Skeletal muscle tissue (tissue), 4 donors: ENCODE data around the gene YLPM1. TPM values are rescaled to one million over a fixed set of nuclear protein-coding genes. Genes with fewer than 3 reads are reported as not detected.
"Not testable (repeated sequence)": the region's sequence is repeated elsewhere in the genome, so short reads cannot be mapped to it uniquely, and the experiment has no call there.

Experiments used
- H3K27ac ChIP-seq: one replicate; pipeline ENCODE4 v1.7.0; 2013; ENCODE audit warnings: mild to moderate bottlenecking, low read depth, low read length, inconsistent platforms
- H3K27me3 ChIP-seq, 3 donors: one replicate each; pipeline ENCODE4 v1.7.0; 2013; ENCODE audit warnings: low read length in 3 of 3; ENCODE audit not compliant: control insufficient read depth in 3 of 3, insufficient read depth in 3 of 3
- H3K36me3 ChIP-seq, 3 donors: one replicate each; pipeline ENCODE4 v1.7.0; 2013; ENCODE audit warnings: low read length in 3 of 3; ENCODE audit not compliant: control insufficient read depth in 3 of 3, insufficient read depth in 3 of 3
- H3K4me1 ChIP-seq, 3 donors: one replicate each; pipeline ENCODE4 v1.7.0; 2013; ENCODE audit warnings: low read length in 3 of 3, mild to moderate bottlenecking in 3 of 3; ENCODE audit not compliant: control insufficient read depth in 3 of 3, insufficient read depth in 3 of 3
- H3K4me3 ChIP-seq, 3 donors: one replicate each; pipeline ENCODE4 v1.7.0; 2013; ENCODE audit warnings: low read length in 3 of 3
- H3K9ac ChIP-seq, 3 donors: one replicate each; pipeline ENCODE4 v1.7.0; 2013; ENCODE audit warnings: low read length in 3 of 3, mild to moderate bottlenecking in 3 of 3, moderate library complexity in 2 of 3, low read depth in 1 of 3
- H3K9me3 ChIP-seq, 3 donors: one replicate each; pipeline ENCODE4 v1.7.0; 2013; ENCODE audit warnings: low read length in 3 of 3; ENCODE audit not compliant: control insufficient read depth in 3 of 3
- total RNA-seq: library from RNA; depleted of rRNA; stranded (reverse); fragments of >200 nt; gene quantifications from one replicate; pipeline ENCODE4 v1.2.3, GENCODE V29; 2014
- donor health status: Osteomylitis.

YLPM1 gene
- total RNA-seq, 1 donor from 2014 or later: 49.6 TPM

- Histone ChIP-seq H3K9me3 (no peaks in the 10 kb centered on the region), H3K27ac (no peak overlapping the region), H3K4me3 (no peak overlapping the region), H3K4me1 (no peaks in the 10 kb centered on the region), H3K36me3 (peaks cover 9 to 12% (median 12%) of the 10 kb centered on the region in 3 donors), H3K9ac (no peak overlapping the region), H3K27me3 (no peaks in the 10 kb centered on the region)
Observed at GRCh38 chr14:74739293-74740030, 23.7 kb upstream of the YLPM1 start.

GRCh38 chr14:74747237-74747636 lies 15.9 kb upstream of the YLPM1 start:
- no peak overlapping the region for H3K9ac ChIP-seq
- H3K4me1 ChIP-seq: no peaks in the 10 kb centered on the region
- H3K36me3 ChIP-seq: no peaks in the 10 kb centered on the region
- no peak overlapping the region for H3K27ac ChIP-seq
- no peak overlapping the region for H3K4me3 ChIP-seq
- H3K27me3 ChIP-seq: no peaks in the 10 kb centered on the region
- H3K9me3 ChIP-seq: no peaks in the 10 kb centered on the region

- Histone ChIP-seq H3K4me1 (no peaks in the 10 kb centered on the region), H3K9ac (no peak overlapping the region), H3K36me3 (no peaks in the 10 kb centered on the region), H3K27ac (no peak overlapping the region), H3K27me3 (no peaks in the 10 kb centered on the region), H3K4me3 (no peak overlapping the region), H3K9me3 (no peaks in the 10 kb centered on the region)
Observed at GRCh38 chr14:74754157-74754556, 9.0 kb upstream of the YLPM1 start.

DNA sequence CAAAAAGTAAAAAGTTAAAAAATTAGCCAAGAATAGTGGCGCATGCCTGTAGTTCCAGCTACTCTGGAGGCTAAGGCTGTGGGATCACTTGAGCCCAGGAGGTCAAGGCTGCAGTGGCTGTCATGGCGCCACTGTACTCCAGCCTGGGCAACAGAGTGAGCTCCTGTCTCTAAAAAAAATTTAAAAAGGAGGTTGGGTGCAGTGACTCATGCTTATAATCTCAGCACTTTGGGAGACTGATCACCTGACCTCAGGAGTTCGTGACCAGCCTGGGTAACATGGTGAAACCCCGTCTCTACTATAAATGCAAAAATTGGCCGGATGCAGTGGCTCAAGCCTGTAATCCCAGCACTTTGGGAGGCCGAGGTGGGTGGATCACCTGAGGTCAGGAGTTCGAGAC lies 8.2 kb upstream of the YLPM1 start:
- no peaks in the 10 kb centered on the region for H3K4me1 ChIP-seq
- H3K27ac ChIP-seq: no peak overlapping the region
- H3K27me3 ChIP-seq: no peaks in the 10 kb centered on the region
- H3K9ac ChIP-seq: no peak overlapping the region
- H3K9me3 ChIP-seq: no peaks in the 10 kb centered on the region
- H3K4me3 ChIP-seq: no peak overlapping the region
- H3K36me3 ChIP-seq: no peaks in the 10 kb centered on the region

GRCh38 chr14:74756326-74756725 lies 6.8 kb upstream of the YLPM1 start:
- Histone ChIP-seq H3K36me3 (no peaks in the 10 kb centered on the region), H3K27me3 (no peaks in the 10 kb centered on the region), H3K4me1 (no peaks in the 10 kb centered on the region), H3K9me3 (no peaks in the 10 kb centered on the region), H3K27ac (no peak overlapping the region), H3K9ac (no peak overlapping the region), H3K4me3 (no peak overlapping the region)

GRCh38 chr14:74758505-74758904 lies 4.6 kb upstream of the YLPM1 start:
- H3K4me3 ChIP-seq, H3K4me1 ChIP-seq, H3K36me3 ChIP-seq, H3K27ac ChIP-seq, H3K27me3 ChIP-seq, H3K9ac ChIP-seq, H3K9me3 ChIP-seq: not testable (repeated sequence)

GRCh38 chr14:74763803-74764531 lies 851 bp downstream of the YLPM1 start:
- Histone ChIP-seq H3K9ac (peak overlapping the region; percentile 88 to 96 (median 93)), H3K9me3 (no peaks in the 10 kb centered on the region), H3K4me1 (peaks cover 25 to 36% (median 27%) of the 10 kb centered on the region in 3 donors), H3K36me3 (peaks cover 0 to 3% (median 0%) of the 10 kb centered on the region in 3 donors), H3K27me3 (no peaks in the 10 kb centered on the region), H3K27ac (peak overlapping the region; percentile 90), H3K4me3 (peak overlapping the region; percentile 76 to 89 (median 86))

GRCh38 chr14:74765721-74766120 lies 2.6 kb downstream of the YLPM1 start:
- no peak overlapping the region for H3K27ac ChIP-seq
- H3K9ac ChIP-seq: peak overlapping the region; percentile 43 to 96 (median 93)
- H3K4me1 ChIP-seq: peaks cover 25 to 36% (median 27%) of the 10 kb centered on the region in 3 donors
- peaks cover 0 to 3% (median 0%) of the 10 kb centered on the region in 3 donors for H3K36me3 ChIP-seq
- no peaks in the 10 kb centered on the region for H3K9me3 ChIP-seq
- peak overlapping the region in 2 of 3 donors; percentile 41 to 76 for H3K4me3 ChIP-seq
- no peaks in the 10 kb centered on the region for H3K27me3 ChIP-seq

DNA sequence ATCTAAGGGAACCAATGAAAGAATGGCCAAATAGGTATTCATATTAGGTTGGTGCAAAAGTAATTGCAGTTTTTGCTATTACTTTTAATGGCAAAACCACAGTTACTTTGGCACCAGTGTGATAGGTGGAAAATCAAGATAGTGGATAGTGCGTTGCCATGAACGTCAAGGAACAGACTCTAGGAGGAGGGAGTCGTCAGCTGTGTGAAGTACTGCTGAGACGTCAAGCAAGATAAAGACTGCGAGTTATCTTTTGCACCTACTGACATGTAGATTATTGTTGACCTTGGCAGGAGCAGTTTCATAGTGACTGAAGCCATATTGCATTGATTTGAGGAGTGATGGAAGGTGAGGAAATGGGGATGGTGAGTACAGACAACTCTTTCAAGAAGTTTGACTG lies 8.3 kb downstream of the YLPM1 start:
- no peak overlapping the region for H3K9ac ChIP-seq
- H3K4me3 ChIP-seq: no peak overlapping the region
- H3K27me3 ChIP-seq: no peaks in the 10 kb centered on the region
- H3K36me3 ChIP-seq: peaks cover 0 to 1% (median 0%) of the 10 kb centered on the region in 3 donors
- H3K27ac ChIP-seq: no peak overlapping the region
- peaks cover 6 to 11% (median 9%) of the 10 kb centered on the region in 3 donors for H3K4me1 ChIP-seq
- no peaks in the 10 kb centered on the region for H3K9me3 ChIP-seq

GRCh38 chr14:74784634-74785033 lies 21.5 kb downstream of the YLPM1 start:
- H3K36me3 ChIP-seq: peaks cover 15 to 40% (median 31%) of the 10 kb centered on the region in 3 donors
- H3K9ac ChIP-seq: no peak overlapping the region
- no peaks in the 10 kb centered on the region for H3K27me3 ChIP-seq
- no peak overlapping the region for H3K4me3 ChIP-seq
- no peaks in the 10 kb centered on the region for H3K4me1 ChIP-seq
- no peaks in the 10 kb centered on the region for H3K9me3 ChIP-seq
- H3K27ac ChIP-seq: peak overlapping the region; percentile 57
